Thyroid gland (tissue), 4 donors: ENCODE data around the gene SPAG17.

ENCODE experiments used
- POLR2A ChIP-seq, 2 donors: fragments of 450-650 bp; IDR thresholded peaks; one replicate each; pipeline ENCODE4 v1.6.1; 2017; ENCODE audit warnings: antibody characterized with exemption in 2 of 2, mild to moderate bottlenecking in 2 of 2, moderate library complexity in 1 of 2
- TF ChIP-seq, protein P1 (sequence below), 6 experiments: fragments of 200-600 bp in 3 of 6; fragments of 450-650 bp in 3 of 6; sonication (generic) in 3 of 6; IDR thresholded peaks; one replicate each; pipeline ENCODE4 v1.5.1; 2016 to 2019; ENCODE audit warnings: antibody characterized with exemption in 6 of 6, mild to moderate bottlenecking in 2 of 6, inconsistent platforms in 1 of 6, moderate library complexity in 1 of 6

- no peak for TF ChIP-seq POLR2A (IDR thresholded peaks at IDR 0.05)
- TF ChIP-seq, protein P1, sequence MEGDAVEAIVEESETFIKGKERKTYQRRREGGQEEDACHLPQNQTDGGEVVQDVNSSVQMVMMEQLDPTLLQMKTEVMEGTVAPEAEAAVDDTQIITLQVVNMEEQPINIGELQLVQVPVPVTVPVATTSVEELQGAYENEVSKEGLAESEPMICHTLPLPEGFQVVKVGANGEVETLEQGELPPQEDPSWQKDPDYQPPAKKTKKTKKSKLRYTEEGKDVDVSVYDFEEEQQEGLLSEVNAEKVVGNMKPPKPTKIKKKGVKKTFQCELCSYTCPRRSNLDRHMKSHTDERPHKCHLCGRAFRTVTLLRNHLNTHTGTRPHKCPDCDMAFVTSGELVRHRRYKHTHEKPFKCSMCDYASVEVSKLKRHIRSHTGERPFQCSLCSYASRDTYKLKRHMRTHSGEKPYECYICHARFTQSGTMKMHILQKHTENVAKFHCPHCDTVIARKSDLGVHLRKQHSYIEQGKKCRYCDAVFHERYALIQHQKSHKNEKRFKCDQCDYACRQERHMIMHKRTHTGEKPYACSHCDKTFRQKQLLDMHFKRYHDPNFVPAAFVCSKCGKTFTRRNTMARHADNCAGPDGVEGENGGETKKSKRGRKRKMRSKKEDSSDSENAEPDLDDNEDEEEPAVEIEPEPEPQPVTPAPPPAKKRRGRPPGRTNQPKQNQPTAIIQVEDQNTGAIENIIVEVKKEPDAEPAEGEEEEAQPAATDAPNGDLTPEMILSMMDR (IDR thresholded peaks at IDR 0.05) = no peak
Observed at GRCh38 chr1:117959364-117959763, 225.7 kb downstream of the SPAG17 start.
